ENCODE results near the gene RAC3.

GRCh38 chr17:82083009-82083408 is 51.5 kb downstream of the RAC3 start:
- TF ChIP-seq, protein P1, sequence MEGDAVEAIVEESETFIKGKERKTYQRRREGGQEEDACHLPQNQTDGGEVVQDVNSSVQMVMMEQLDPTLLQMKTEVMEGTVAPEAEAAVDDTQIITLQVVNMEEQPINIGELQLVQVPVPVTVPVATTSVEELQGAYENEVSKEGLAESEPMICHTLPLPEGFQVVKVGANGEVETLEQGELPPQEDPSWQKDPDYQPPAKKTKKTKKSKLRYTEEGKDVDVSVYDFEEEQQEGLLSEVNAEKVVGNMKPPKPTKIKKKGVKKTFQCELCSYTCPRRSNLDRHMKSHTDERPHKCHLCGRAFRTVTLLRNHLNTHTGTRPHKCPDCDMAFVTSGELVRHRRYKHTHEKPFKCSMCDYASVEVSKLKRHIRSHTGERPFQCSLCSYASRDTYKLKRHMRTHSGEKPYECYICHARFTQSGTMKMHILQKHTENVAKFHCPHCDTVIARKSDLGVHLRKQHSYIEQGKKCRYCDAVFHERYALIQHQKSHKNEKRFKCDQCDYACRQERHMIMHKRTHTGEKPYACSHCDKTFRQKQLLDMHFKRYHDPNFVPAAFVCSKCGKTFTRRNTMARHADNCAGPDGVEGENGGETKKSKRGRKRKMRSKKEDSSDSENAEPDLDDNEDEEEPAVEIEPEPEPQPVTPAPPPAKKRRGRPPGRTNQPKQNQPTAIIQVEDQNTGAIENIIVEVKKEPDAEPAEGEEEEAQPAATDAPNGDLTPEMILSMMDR (conservative IDR thresholded peaks at IDR 0.05; ENCODE audit: low read length) = no peak
- TF ChIP-seq EZH2phosphoT487 (IDR thresholded peaks at IDR 0.05; ENCODE audit: borderline replicate concordance, low read depth, low read length) = no peak

All from OCI-LY7 (cell line).